ENCODE data around the gene DCP2.

DNA sequence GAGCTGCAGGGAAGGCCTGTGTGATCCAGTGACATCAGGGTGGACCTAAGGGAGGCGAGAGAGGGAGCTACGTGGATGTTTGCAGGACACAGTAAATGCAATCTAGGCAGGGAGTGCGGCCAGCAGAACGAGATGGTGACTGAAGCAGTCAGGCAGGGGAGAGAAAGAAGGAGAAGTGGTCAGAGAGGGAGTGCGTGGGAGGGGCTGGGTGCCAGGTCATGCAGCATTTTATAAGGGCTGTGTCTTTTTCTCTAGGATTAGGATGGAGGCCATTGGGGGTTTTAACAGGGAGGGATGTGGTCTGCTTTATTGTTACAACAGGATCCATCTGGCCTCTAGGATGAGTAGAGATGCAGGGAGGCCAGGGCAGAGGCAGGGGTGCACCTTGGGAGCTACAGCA, 80.4 kb downstream of the DCP2 start:
- TF ChIP-seq POLR2A (IDR thresholded peaks at IDR 0.05; ENCODE audit: low read length) (no peak), GATA1 (IDR thresholded peaks at IDR 0.05; ENCODE audit: low read depth, low read length) (no peak)
